CD14-positive monocyte (primary cell): ENCODE results near the gene HSD17B4. TPM values are rescaled to one million over a fixed set of nuclear protein-coding genes. Genes with fewer than 3 reads are reported as not detected.

Source experiments
- DNase-seq, 3 donors: peaks; one replicate each; pipeline ENCODE4 v3.0.0-alpha.2; 2011 to 2022
- H2AFZ ChIP-seq: 2 replicates; pipeline ENCODE4 v1.6.0; 2012; ENCODE audit warnings: mild to moderate bottlenecking, low read depth, low read length, inconsistent platforms; ENCODE audit not compliant: insufficient read depth, poor library complexity, severe bottlenecking
- H3K27ac ChIP-seq, 2 donors: 1 replicate in 1 of 2; 2 replicates in 1 of 2; pipeline ENCODE4 v1.5.1; 2012 to 2013; ENCODE audit warnings: low read length in 2 of 2, control low read depth in 1 of 2, inconsistent platforms in 1 of 2, low read depth in 1 of 2, mild to moderate bottlenecking in 1 of 2
- H3K27me3 ChIP-seq, 2 donors: one replicate each; pipeline versions ENCODE4 v1.6.0 to v1.6.1; 2011 to 2013; ENCODE audit warnings: low read length in 2 of 2; ENCODE audit not compliant: control insufficient read depth in 2 of 2, insufficient read depth in 2 of 2
- H3K36me3 ChIP-seq, 2 donors: replicated peaks in 1 of 2; 1 replicate in 1 of 2; 2 replicates in 1 of 2; pipeline versions ENCODE4 v1.5.1 to v1.6.1; 2012 to 2013; ENCODE audit warnings: low read length in 2 of 2, control low read depth in 1 of 2, inconsistent platforms in 1 of 2, mild to moderate bottlenecking in 1 of 2; ENCODE audit not compliant: insufficient read depth in 2 of 2, control insufficient read depth in 1 of 2
- H3K4me1 ChIP-seq, 2 donors: 1 replicate in 1 of 2; 2 replicates in 1 of 2; pipeline versions ENCODE4 v1.5.1 to v1.6.1; 2012 to 2013; ENCODE audit warnings: low read length in 2 of 2, control low read depth in 1 of 2, inconsistent platforms in 1 of 2, mild to moderate bottlenecking in 1 of 2, moderate library complexity in 1 of 2; ENCODE audit not compliant: insufficient read depth in 2 of 2, control insufficient read depth in 1 of 2
- H3K4me2 ChIP-seq: replicated peaks from 2 replicates; pipeline ENCODE3; 2012; ENCODE audit warnings: low read length, moderate library complexity, mild to moderate bottlenecking; ENCODE audit not compliant: poor library complexity, severe bottlenecking; ENCODE audit errors: extremely low read depth
- H3K4me3 ChIP-seq, 3 experiments: fragments of 200-600 bp in 1 of 3; sonication (generic) in 1 of 3; replicated peaks in 1 of 3; 1 replicate in 2 of 3; 2 replicates in 1 of 3; pipeline ENCODE4 v1.5.1; 2011 to 2013; ENCODE audit warnings: low read length in 3 of 3, mild to moderate bottlenecking in 3 of 3, control low read depth in 2 of 3, low read depth in 2 of 3, inconsistent platforms in 1 of 3, moderate library complexity in 1 of 3
- H3K79me2 ChIP-seq: 2 replicates; pipeline ENCODE4 v1.6.0; 2012; ENCODE audit warnings: mild to moderate bottlenecking, control low read depth, inconsistent platforms, low read length, moderate library complexity; ENCODE audit not compliant: insufficient read depth
- H3K9ac ChIP-seq: 2 replicates; pipeline ENCODE4 v1.6.0; 2017; ENCODE audit warnings: low read length, mild to moderate bottlenecking; ENCODE audit not compliant: insufficient read depth, poor library complexity, severe bottlenecking
- H3K9me3 ChIP-seq, 2 donors: replicated peaks in 1 of 2; 1 replicate in 1 of 2; 2 replicates in 1 of 2; pipeline versions ENCODE4 v1.5.1 to v1.6.1; 2012 to 2013; ENCODE audit warnings: low read length in 2 of 2, control low read depth in 1 of 2; ENCODE audit not compliant: control insufficient read depth in 1 of 2, insufficient read depth in 1 of 2
- H4K20me1 ChIP-seq: 2 replicates; pipeline ENCODE4 v1.6.0; 2012; ENCODE audit warnings: mild to moderate bottlenecking, low read length, control low read depth, moderate library complexity; ENCODE audit not compliant: insufficient read depth
- H3K27ac Mint-ChIP-seq, 7 donors: one replicate each; pipeline ENCODE4 v1.8.0; 2020; ENCODE audit warnings: mild to moderate bottlenecking in 7 of 7, mixed read lengths in 7 of 7, moderate library complexity in 6 of 7, inconsistent platforms in 2 of 7
- H3K27me3 Mint-ChIP-seq, 3 donors: one replicate each; pipeline ENCODE4 v1.8.0; 2021 to 2022; ENCODE audit warnings: low read depth in 3 of 3, mild to moderate bottlenecking in 3 of 3, mixed read lengths in 3 of 3, moderate library complexity in 3 of 3, inconsistent platforms in 1 of 3
- H3K36me3 Mint-ChIP-seq, 2 donors: one replicate each; pipeline ENCODE4 v1.8.0; 2020; ENCODE audit warnings: mixed read lengths in 2 of 2, inconsistent platforms in 1 of 2, mild to moderate bottlenecking in 1 of 2
- H3K4me1 Mint-ChIP-seq: one replicate; pipeline ENCODE4 v1.8.0; 2020; ENCODE audit warnings: mild to moderate bottlenecking, mixed read lengths
- H3K4me3 Mint-ChIP-seq, 2 donors: one replicate each; pipeline ENCODE4 v1.8.0; 2020; ENCODE audit warnings: mild to moderate bottlenecking in 2 of 2, mixed read lengths in 2 of 2, moderate library complexity in 1 of 2
- H3K9me3 Mint-ChIP-seq, 7 donors: one replicate each; pipeline ENCODE4 v1.8.0; 2020 to 2022; ENCODE audit warnings: mixed read lengths in 7 of 7, mild to moderate bottlenecking in 6 of 7, moderate library complexity in 6 of 7, inconsistent platforms in 2 of 7
- CTCF ChIP-seq: fragments of 200-600 bp; IDR thresholded peaks from one replicate; pipeline ENCODE4 v1.8.0; 2022; ENCODE audit warnings: antibody characterized with exemption, mild to moderate bottlenecking
- WGBS: methylation state at CpG from one replicate; pipeline ENCODE4 v1.1.5; 2013; ENCODE audit warnings: missing lambda C conversion rate; ENCODE audit not compliant: insufficient coverage; 5-methylcytosine and 5-hydroxymethylcytosine counted together
- intact Hi-C, 2 donors: fragments of 100-400 bp; cut with micrococcal nuclease; formaldehyde crosslinking; loops; one replicate each; pipeline versions ENCODE4 v1.15.0 to v1.15.1; 2023
- polyA plus RNA-seq, 3 donors: library from polyadenylated mRNA; depleted of rRNA in 1 of 3; unstranded in 2 of 3; stranded (reverse) in 1 of 3; fragments of 300-500 nt in 2 of 3; fragments of >200 nt in 1 of 3; fragmentation: Illumina TruSeq in 2 of 3; gene quantifications; 1 replicate in 2 of 3; 2 replicates in 1 of 3; pipeline ENCODE4 v1.2.3, GENCODE V29; 2012 to 2021

HSD17B4 gene
- polyA plus RNA-seq, 3 donors, result 78.2 to 167 (median 158) TPM

DNA sequence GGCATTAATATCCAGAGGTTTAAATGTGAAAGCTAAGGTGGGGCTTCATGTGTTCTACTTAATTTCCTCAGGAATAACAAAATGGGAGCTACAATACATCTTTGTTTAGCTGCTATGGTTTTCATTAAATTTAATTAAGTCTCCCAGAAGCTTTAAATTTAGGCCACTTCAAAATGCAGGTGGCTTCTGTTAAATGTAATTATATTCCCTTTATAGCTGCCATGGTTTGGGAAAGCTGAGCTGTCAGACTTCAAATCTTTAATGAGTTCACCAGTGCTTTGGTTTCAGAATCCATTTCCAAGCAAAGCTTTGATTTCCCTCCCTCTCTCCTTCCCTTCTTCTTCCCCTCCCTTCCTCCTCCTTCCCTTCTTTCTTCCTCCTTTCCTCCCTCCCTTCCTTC, 118.6 kb downstream of the HSD17B4 start:
- H3K27ac Mint-ChIP-seq, result no peak overlapping the region
- no peaks in the 10 kb centered on the region for H3K79me2 ChIP-seq
- H3K4me3 Mint-ChIP-seq, result no peak overlapping the region
- H3K4me1 Mint-ChIP-seq, result no peaks in the 10 kb centered on the region
- H3K27ac ChIP-seq, result no peak overlapping the region
- H3K36me3 Mint-ChIP-seq, result no peaks in the 10 kb centered on the region
- peaks cover 0 to 4% (median 0%) of the 10 kb centered on the region in 7 donors for H3K9me3 Mint-ChIP-seq
- H3K4me1 ChIP-seq, result no peaks in the 10 kb centered on the region
- no peak for TF ChIP-seq CTCF
- no peaks in the 10 kb centered on the region for H3K36me3 ChIP-seq
- no peak overlapping the region for H3K9ac ChIP-seq
- DNase-seq, result no peak
- intact Hi-C loops, result no loop called here
- no peaks in the 10 kb centered on the region for H3K27me3 ChIP-seq
- H3K9me3 ChIP-seq, result no peaks in the 10 kb centered on the region
- no peaks in the 10 kb centered on the region for H4K20me1 ChIP-seq
- H2AFZ ChIP-seq, result no peak overlapping the region
- H3K4me3 ChIP-seq, result no peak overlapping the region
- no peak overlapping the region for H3K4me2 ChIP-seq
- peaks cover 0 to 4% (median 3%) of the 10 kb centered on the region in 3 donors for H3K27me3 Mint-ChIP-seq

DNA sequence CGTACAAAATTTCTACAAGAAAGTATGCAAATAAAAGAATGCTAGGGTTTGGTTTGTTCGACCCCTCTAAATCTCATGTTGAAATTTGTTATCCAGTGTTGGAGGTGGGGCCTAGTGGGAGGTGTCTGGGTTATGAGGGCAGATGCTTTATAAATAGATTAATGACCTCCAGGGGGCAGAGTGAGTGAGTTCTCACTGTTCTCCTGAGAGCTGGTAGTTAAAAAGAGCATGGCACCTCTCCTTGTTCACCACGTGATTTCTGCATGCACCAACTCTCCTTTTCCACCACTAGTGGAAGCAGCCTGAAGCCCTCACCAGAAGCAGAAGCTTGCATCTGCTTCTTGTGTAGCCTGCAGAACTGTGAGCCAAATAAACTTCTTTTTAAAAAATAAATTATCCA, 126.6 kb downstream of the HSD17B4 start:
- Mint-ChIP-seq H3K27me3 (peaks cover 3 to 4% (median 4%) of the 10 kb centered on the region in 3 donors), H3K9me3 (peaks cover 0 to 2% (median 0%) of the 10 kb centered on the region in 7 donors), H3K4me3 (no peak overlapping the region), H3K36me3 (no peaks in the 10 kb centered on the region), H3K27ac (no peak overlapping the region), H3K4me1 (no peaks in the 10 kb centered on the region)
- Histone ChIP-seq H4K20me1 (no peaks in the 10 kb centered on the region), H2AFZ (no peak overlapping the region), H3K36me3 (no peaks in the 10 kb centered on the region), H3K9me3 (no peaks in the 10 kb centered on the region), H3K27me3 (no peaks in the 10 kb centered on the region), H3K4me1 (no peaks in the 10 kb centered on the region), H3K4me3 (no peak overlapping the region), H3K27ac (no peak overlapping the region), H3K9ac (no peak overlapping the region), H3K79me2 (no peaks in the 10 kb centered on the region), H3K4me2 (no peak overlapping the region)
- peak; percentile 21 to 35 (median 25) for DNase-seq
- TF ChIP-seq CTCF, result peak; percentile 49
- intact Hi-C loops, result loop anchor here in 1 of 2 donors (5.0 kb wide), 1 partner anchor 163 kb away; no protein-coding TSS in a partner anchor
- 56% methylated on average over 2 of the region's 3 CpGs for WGBS
